ENCODE measurements around the gene CACNA2D1. TPM values are rescaled to one million over a fixed set of nuclear protein-coding genes. Genes with fewer than 3 reads are reported as not detected.

CACNA2D1 gene
- total RNA-seq, 1 experiment from 2014 or later: 36.2 TPM

DNA sequence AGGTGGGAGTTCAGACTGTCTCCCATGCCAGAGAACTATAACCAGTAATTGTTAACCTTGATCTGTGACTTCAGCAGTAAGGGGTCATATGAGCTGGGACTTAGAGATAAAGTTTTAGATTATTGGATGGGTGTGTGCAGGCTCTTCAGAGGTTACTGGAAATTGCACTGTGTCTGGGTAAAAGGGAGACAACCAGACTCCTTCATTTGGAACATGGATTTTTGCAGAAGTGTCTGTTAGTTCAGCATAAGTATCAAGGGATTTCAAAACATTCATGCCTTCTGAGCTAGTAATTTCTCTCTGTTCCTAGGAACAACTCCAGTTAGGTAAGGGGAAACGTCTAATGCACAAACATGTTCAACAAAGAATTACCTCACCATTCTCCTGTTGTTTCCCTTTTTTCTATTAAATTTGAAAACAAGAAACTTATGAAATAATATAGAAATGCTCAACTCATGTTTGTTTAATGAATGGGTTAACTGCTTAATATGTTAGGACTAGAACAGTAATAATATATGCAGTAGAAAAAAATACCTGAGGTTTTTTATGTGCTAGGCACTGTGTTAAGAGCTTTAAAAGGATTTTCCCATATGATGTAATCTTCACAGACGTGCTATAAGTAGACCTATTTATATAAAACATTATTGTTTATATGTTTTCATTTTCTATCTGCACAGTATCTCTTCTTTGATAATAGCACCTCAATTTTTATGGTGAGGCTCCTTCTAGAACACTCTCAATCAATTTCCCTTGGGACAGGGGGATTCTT is 233.0 kb downstream of the CACNA2D1 start:
- peak overlapping the region in 2 of 3 experiments; percentile 23 to 79; a peak in 1 of 7 replicates for H3K27ac Mint-ChIP-seq
- Histone ChIP-seq H3K4ac (ENCODE audit: low read depth, low read length) (no peak overlapping the region), H3K4me1 (ENCODE audit: insufficient read depth, low read length) (no peaks in the 10 kb centered on the region), H3K9ac (ENCODE audit: extremely low read depth, insufficient read length, low read length) (no peak overlapping the region), H3K9me3 (ENCODE audit: control insufficient read depth, low read depth, low read length) (no peaks in the 10 kb centered on the region), H2AFZ (ENCODE audit: low read length) (no peak overlapping the region), H3K27ac (ENCODE audit: insufficient read length, low read depth, low read length) (no peak overlapping the region), H3K27me3 (ENCODE audit: insufficient read depth, low read length) (no peaks in the 10 kb centered on the region), H4K91ac (ENCODE audit: insufficient read length, low read depth, low read length) (no peak overlapping the region), H3K56ac (ENCODE audit: insufficient read length, low read depth, low read length) (no peak overlapping the region), H2BK12ac (ENCODE audit: insufficient read length, low read depth, low read length) (no peak overlapping the region), H3K79me2 (ENCODE audit: insufficient read depth, low read length) (no peaks in the 10 kb centered on the region), H3K23ac (ENCODE audit: insufficient read length, low read depth, low read length) (no peak overlapping the region), H2BK15ac (ENCODE audit: low read depth, low read length) (no peak overlapping the region), H3T11ph (ENCODE audit: low read length) (no peak overlapping the region), H3K14ac (ENCODE audit: insufficient read depth, low read length) (no peak overlapping the region), H2AK5ac (ENCODE audit: insufficient read length, low read length) (no peak overlapping the region), H4K20me1 (ENCODE audit: control insufficient read depth, insufficient read depth, insufficient read length) (no peaks in the 10 kb centered on the region), H3K18ac (ENCODE audit: insufficient read length, low read depth, low read length) (no peak overlapping the region), H3K4me2 (ENCODE audit: insufficient read depth, insufficient read length, low read length) (no peak overlapping the region), H3K23me2 (ENCODE audit: insufficient read length, low read depth, low read length, poor library complexity, severe bottlenecking) (no peaks in the 10 kb centered on the region), H3K79me1 (ENCODE audit: insufficient read depth, low read depth, low read length, poor library complexity, severe bottlenecking) (no peaks in the 10 kb centered on the region), H4K5ac (ENCODE audit: insufficient read length, low read depth, low read length) (no peak overlapping the region), H2BK20ac (ENCODE audit: low read depth, low read length, poor library complexity, severe bottlenecking) (no peak overlapping the region), H2BK5ac (ENCODE audit: insufficient read length, low read length) (no peak overlapping the region), H2BK120ac (ENCODE audit: low read depth, low read length, poor library complexity, severe bottlenecking) (no peak overlapping the region), H4K8ac (replicated peaks; ENCODE audit: insufficient read length, low read depth, low read length) (no peak overlapping the region)
- H3K36me3 Mint-ChIP-seq (ENCODE audit: insufficient read depth in 1 of 3, low read depth in 3 of 3): peaks cover 2 to 19% (median 4%) of the 10 kb centered on the region in 3 experiments; a peak in 5 of 7 replicates
- H3K4me3 Mint-ChIP-seq: no peak overlapping the region
- no peaks in the 10 kb centered on the region; a peak in 1 of 4 replicates for H3K4me1 Mint-ChIP-seq
- DNase-seq: no peak
- TF ChIP-seq, protein P1, sequence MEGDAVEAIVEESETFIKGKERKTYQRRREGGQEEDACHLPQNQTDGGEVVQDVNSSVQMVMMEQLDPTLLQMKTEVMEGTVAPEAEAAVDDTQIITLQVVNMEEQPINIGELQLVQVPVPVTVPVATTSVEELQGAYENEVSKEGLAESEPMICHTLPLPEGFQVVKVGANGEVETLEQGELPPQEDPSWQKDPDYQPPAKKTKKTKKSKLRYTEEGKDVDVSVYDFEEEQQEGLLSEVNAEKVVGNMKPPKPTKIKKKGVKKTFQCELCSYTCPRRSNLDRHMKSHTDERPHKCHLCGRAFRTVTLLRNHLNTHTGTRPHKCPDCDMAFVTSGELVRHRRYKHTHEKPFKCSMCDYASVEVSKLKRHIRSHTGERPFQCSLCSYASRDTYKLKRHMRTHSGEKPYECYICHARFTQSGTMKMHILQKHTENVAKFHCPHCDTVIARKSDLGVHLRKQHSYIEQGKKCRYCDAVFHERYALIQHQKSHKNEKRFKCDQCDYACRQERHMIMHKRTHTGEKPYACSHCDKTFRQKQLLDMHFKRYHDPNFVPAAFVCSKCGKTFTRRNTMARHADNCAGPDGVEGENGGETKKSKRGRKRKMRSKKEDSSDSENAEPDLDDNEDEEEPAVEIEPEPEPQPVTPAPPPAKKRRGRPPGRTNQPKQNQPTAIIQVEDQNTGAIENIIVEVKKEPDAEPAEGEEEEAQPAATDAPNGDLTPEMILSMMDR (conservative IDR thresholded peaks at IDR 0.05): no peak
- no CpG with 5 or more reads among the region's 2 CpGs for WGBS (ENCODE audit: extremely low coverage, insufficient read length, low lambda C conversion rate)
- no peaks in the 10 kb centered on the region for H3K27me3 Mint-ChIP-seq (ENCODE audit: low read depth)
- peaks cover 4% of the 10 kb centered on the region in 2 experiments; a peak in 3 of 5 replicates for H3K9me3 Mint-ChIP-seq
